BE2C (cell line): ENCODE measurements around the gene YBX1.
"Not testable (repeated sequence)": the region's sequence is repeated elsewhere in the genome, so short reads cannot be mapped to it uniquely, and the experiment has no call there.

Experiments
- DNase-seq: peaks from one replicate; pipeline ENCODE4 v3.0.0-alpha.2; 2020
- H3K27me3 ChIP-seq: fragments of 250-450 bp; sonication (Bioruptor Pico); 2 replicates; pipeline ENCODE4 v1.5.1; 2020; ENCODE audit warnings: mild to moderate bottlenecking
- H3K36me3 ChIP-seq: fragments of 250-450 bp; sonication (Bioruptor Pico); 2 replicates; pipeline ENCODE4 v1.5.1; 2020; ENCODE audit warnings: mild to moderate bottlenecking
- H3K4me1 ChIP-seq: fragments of 250-450 bp; sonication (Bioruptor Pico); 2 replicates; pipeline ENCODE4 v1.5.1; 2020
- H3K4me3 ChIP-seq: 2 replicates; pipeline ENCODE4 v1.5.1; 2011; ENCODE audit warnings: low read depth, low read length
- H3K9me3 ChIP-seq: fragments of 250-450 bp; sonication (Bioruptor Pico); 2 replicates; pipeline ENCODE4 v1.5.1; 2020
- TF ChIP-seq, protein P1 (sequence below): IDR thresholded peaks from 2 replicates; pipeline ENCODE4 v1.5.1; 2012; ENCODE audit warnings: mild to moderate bottlenecking, low read depth, low read length

The YBX1 gene

DNA sequence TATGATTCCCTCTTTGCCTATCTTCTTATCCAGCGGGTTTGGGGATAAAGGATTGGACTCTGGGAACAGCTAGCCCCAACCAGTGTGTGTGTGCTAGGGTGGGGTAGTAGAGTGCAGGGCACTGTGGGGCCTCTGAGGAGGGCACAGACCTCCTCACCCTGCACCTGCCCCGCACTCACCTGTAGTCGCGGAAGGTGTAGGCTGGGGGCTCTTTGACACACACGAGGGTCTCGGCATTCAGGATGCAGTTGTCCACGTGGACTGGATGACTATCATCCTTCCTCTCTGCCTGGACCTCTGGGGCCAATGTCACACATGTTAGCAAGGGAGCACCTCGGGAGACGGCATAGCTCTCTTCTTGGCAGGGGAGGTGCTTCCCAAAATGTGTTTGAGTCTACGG, 65.8 kb downstream of the YBX1 start:
- Histone ChIP-seq H3K36me3 (peaks cover 9% of the 10 kb centered on the region), H3K27me3 (no peaks in the 10 kb centered on the region), H3K4me3 (no peak overlapping the region), H3K9me3 (no peaks in the 10 kb centered on the region), H3K4me1 (no peaks in the 10 kb centered on the region)
- TF ChIP-seq, protein P1, sequence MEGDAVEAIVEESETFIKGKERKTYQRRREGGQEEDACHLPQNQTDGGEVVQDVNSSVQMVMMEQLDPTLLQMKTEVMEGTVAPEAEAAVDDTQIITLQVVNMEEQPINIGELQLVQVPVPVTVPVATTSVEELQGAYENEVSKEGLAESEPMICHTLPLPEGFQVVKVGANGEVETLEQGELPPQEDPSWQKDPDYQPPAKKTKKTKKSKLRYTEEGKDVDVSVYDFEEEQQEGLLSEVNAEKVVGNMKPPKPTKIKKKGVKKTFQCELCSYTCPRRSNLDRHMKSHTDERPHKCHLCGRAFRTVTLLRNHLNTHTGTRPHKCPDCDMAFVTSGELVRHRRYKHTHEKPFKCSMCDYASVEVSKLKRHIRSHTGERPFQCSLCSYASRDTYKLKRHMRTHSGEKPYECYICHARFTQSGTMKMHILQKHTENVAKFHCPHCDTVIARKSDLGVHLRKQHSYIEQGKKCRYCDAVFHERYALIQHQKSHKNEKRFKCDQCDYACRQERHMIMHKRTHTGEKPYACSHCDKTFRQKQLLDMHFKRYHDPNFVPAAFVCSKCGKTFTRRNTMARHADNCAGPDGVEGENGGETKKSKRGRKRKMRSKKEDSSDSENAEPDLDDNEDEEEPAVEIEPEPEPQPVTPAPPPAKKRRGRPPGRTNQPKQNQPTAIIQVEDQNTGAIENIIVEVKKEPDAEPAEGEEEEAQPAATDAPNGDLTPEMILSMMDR: no peak
- no peak for DNase-seq

DNA sequence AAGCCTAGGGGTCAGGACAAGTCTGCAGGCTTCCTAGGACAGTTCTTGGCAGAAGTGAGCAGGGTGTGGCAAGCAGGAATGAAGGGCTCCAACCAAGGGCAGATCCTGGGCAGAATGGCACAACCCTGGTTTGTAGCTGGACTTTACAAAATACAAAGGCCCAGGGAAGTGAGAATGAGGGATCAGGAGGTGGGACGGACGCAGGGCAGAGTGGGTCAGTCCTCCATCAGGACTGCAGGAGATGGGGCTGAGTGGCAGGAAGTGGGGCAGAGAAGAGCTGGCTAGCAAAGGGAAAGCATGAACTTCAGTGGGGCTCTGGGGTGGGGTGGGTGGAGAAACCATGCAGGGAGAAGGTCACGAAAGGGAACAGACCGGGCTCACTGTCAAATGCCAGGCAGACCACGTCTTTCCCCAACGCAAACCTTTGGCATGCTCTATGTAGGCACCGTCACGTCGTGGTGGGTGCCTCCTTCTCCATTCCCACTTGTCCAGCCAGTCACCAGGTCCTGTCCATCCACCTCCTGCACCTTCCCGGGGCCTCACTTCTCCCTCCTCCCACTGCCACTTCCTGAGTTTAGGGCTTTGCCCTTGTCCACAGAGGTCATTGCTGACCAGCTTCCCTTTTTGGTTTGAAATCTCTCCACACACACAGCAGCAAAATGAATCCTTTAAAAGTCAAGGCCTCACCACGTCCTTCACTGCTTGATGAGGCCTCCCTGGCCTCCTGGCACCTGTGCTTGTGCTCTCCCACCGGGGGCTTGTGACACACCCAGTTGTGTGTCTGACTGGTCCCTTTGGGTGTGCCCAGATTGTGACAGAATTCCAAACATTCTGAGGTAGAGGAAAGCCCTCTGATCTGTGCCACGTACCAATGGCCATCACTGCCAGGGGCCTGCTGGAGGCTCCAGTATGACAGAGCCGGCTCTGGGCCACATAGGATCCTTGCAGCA, 66.5 kb downstream of the YBX1 start:
- TF ChIP-seq, protein P1: no peak

DNA sequence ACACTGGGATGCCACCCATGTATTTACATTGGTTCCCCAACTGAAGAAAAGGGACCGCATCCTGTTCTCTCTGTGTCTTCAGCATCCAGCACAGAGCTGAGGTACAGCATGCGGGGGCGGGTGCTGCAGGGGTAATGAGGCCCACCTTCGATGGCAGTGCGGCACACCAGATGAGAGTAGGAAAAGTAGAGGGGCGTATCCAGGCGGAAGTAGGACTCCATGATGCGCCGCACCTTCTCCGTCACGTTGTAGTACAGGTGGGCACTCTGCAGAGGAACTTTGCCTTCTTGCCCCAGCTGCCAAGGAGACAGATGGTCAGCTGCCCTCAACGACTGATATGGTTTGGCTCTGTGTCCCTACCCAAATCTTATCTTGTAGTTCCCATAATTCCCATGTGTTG, 67.8 kb downstream of the YBX1 start:
- H3K9me3 ChIP-seq: no peaks in the 10 kb centered on the region
- H3K27me3 ChIP-seq: no peaks in the 10 kb centered on the region
- H3K36me3 ChIP-seq: peaks cover 9% of the 10 kb centered on the region
- no peaks in the 10 kb centered on the region for H3K4me1 ChIP-seq
- no peak overlapping the region for H3K4me3 ChIP-seq
- TF ChIP-seq, protein P1: no peak
- DNase-seq: no peak

More for the DNA sequence above, 66.5 kb downstream of the YBX1 start:
- H3K4me3 ChIP-seq: no peak overlapping the region
- no peaks in the 10 kb centered on the region for H3K9me3 ChIP-seq
- no peaks in the 10 kb centered on the region for H3K27me3 ChIP-seq
- no peak for DNase-seq
- peaks cover 9% of the 10 kb centered on the region for H3K36me3 ChIP-seq
- H3K4me1 ChIP-seq: no peaks in the 10 kb centered on the region

DNA sequence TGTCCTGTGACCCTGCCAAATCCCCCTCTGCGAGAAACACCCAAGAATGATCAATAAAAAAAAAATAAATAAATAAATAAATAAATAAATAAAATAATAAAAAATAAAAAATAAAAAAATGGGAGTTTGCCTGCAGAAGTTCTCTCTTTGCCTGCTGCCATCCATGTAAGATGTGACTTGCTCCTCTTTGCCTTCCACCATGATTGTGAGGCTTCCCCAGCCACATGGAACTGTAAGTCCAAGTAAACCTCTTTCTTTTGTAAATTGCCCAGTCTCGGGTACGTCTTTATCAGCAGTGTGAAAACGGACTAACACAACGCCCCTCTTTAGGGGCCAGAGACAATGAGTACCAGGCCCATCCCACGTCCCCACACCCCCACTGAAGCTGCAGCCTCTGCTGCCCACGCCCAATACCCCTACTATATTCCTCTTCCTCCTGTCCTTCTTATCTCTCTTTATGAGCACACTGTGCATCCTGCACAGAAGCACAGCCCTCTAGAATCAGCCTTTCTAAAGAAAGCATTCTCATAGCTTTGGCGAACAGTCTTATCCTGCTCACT, 69.4 kb downstream of the YBX1 start:
- not testable (repeated sequence) for DNase-seq, H3K9me3 ChIP-seq, H3K27me3 ChIP-seq, H3K4me1 ChIP-seq, H3K4me3 ChIP-seq
- peaks cover 13% of the 10 kb centered on the region for H3K36me3 ChIP-seq

DNA sequence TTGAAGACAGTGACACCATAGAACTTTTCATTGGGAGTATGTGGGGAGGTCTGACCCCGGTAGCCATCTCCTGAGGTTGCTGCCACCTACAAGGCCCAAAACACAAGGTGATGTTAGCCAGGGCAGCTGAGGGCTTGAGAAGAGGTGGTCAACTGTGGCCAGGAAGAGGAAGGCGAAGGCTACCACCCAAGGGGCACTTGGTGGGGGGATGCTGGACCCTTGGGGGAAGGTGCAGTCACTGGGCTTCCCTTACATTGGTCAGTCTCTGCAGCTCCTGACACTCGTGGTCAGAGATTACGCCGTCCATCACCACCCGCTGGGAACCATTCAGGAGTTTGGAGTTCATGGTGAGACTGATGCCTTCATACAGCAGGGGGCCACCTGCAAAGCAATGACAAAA, 70.1 kb downstream of the YBX1 start:
- Histone ChIP-seq H3K36me3 (peaks cover 11% of the 10 kb centered on the region), H3K27me3 (no peaks in the 10 kb centered on the region), H3K4me1 (no peaks in the 10 kb centered on the region), H3K9me3 (no peaks in the 10 kb centered on the region), H3K4me3 (no peak overlapping the region)
- TF ChIP-seq, protein P1: no peak
- no peak for DNase-seq

DNA sequence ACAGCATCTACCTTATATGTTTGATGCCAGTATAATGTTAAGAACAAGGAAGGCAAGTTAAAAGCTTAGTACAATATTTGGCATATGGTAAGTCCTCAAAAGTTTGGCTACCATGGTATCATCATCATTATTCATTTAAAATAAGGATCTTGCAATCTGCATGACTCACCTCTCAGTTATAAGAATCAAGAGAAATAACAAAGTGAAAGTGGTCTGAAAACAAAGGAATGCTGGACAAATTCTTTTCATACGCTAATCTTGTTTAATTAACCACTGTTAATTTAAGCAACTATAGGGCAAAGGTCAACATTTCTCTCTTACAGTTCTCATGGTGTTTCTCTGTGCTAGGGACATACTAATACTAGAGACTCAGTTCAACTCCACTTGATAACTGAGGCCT, 70.9 kb downstream of the YBX1 start:
- no peaks in the 10 kb centered on the region for H3K4me1 ChIP-seq
- no peaks in the 10 kb centered on the region for H3K27me3 ChIP-seq
- H3K9me3 ChIP-seq: no peaks in the 10 kb centered on the region
- peaks cover 11% of the 10 kb centered on the region for H3K36me3 ChIP-seq
- H3K4me3 ChIP-seq: no peak overlapping the region
- TF ChIP-seq, protein P1: no peak
- DNase-seq: no peak
